ENCODE results near the gene BLM. TPM values are rescaled to one million over a fixed set of nuclear protein-coding genes. Genes with fewer than 3 reads are reported as not detected.

Gene BLM
- total RNA-seq, 1 donor from 2014 or later, result 21.5 TPM

- H3K27ac Mint-ChIP-seq, result no peak overlapping the region
- DNase-seq (ENCODE audit: extremely low spot score, unreplicated experiment), result no peak
- H3K9me3 Mint-ChIP-seq, result no peaks in the 10 kb centered on the region
- H3K4me1 Mint-ChIP-seq (ENCODE audit: unreplicated experiment), result peaks cover 4% of the 10 kb centered on the region
- TF ChIP-seq, protein P1, sequence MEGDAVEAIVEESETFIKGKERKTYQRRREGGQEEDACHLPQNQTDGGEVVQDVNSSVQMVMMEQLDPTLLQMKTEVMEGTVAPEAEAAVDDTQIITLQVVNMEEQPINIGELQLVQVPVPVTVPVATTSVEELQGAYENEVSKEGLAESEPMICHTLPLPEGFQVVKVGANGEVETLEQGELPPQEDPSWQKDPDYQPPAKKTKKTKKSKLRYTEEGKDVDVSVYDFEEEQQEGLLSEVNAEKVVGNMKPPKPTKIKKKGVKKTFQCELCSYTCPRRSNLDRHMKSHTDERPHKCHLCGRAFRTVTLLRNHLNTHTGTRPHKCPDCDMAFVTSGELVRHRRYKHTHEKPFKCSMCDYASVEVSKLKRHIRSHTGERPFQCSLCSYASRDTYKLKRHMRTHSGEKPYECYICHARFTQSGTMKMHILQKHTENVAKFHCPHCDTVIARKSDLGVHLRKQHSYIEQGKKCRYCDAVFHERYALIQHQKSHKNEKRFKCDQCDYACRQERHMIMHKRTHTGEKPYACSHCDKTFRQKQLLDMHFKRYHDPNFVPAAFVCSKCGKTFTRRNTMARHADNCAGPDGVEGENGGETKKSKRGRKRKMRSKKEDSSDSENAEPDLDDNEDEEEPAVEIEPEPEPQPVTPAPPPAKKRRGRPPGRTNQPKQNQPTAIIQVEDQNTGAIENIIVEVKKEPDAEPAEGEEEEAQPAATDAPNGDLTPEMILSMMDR (conservative IDR thresholded peaks at IDR 0.05), result no peak
- no peak overlapping the region for H3K4me3 Mint-ChIP-seq
- peaks cover 10% of the 10 kb centered on the region for H3K36me3 Mint-ChIP-seq
- H3K27me3 Mint-ChIP-seq, result no peaks in the 10 kb centered on the region
Measured at GRCh38 chr15:90763366-90764099, 46.4 kb downstream of the BLM start.

GRCh38 chr15:90765531-90765930 is 48.4 kb downstream of the BLM start:
- Mint-ChIP-seq H3K4me1 (ENCODE audit: unreplicated experiment) (peaks cover 3% of the 10 kb centered on the region), H3K27ac (no peak overlapping the region), H3K27me3 (no peaks in the 10 kb centered on the region), H3K36me3 (peaks cover 10% of the 10 kb centered on the region), H3K4me3 (no peak overlapping the region), H3K9me3 (no peaks in the 10 kb centered on the region)
- no peak for DNase-seq (ENCODE audit: extremely low spot score, unreplicated experiment)
- TF ChIP-seq, protein P1 (conservative IDR thresholded peaks at IDR 0.05), result no peak

- no peaks in the 10 kb centered on the region for H3K4me1 Mint-ChIP-seq (ENCODE audit: unreplicated experiment)
- H3K9me3 Mint-ChIP-seq, result no peaks in the 10 kb centered on the region
- no peak for DNase-seq (ENCODE audit: extremely low spot score, unreplicated experiment)
- no peak overlapping the region for H3K4me3 Mint-ChIP-seq
- TF ChIP-seq, protein P1 (conservative IDR thresholded peaks at IDR 0.05), result no peak
- H3K27ac Mint-ChIP-seq, result no peak overlapping the region
- peaks cover 6% of the 10 kb centered on the region for H3K36me3 Mint-ChIP-seq
- H3K27me3 Mint-ChIP-seq, result no peaks in the 10 kb centered on the region
Measured at GRCh38 chr15:90765966-90766365, 48.8 kb downstream of the BLM start.

- Mint-ChIP-seq H3K27me3 (no peaks in the 10 kb centered on the region), H3K27ac (no peak overlapping the region), H3K36me3 (peaks cover 13% of the 10 kb centered on the region), H3K4me1 (ENCODE audit: unreplicated experiment) (no peaks in the 10 kb centered on the region), H3K4me3 (no peak overlapping the region), H3K9me3 (no peaks in the 10 kb centered on the region)
- TF ChIP-seq, protein P1 (conservative IDR thresholded peaks at IDR 0.05), result no peak
- no peak for DNase-seq (ENCODE audit: extremely low spot score, unreplicated experiment)
Measured at GRCh38 chr15:90769375-90769774, 52.2 kb downstream of the BLM start.

- no peaks in the 10 kb centered on the region for H3K9me3 Mint-ChIP-seq
- peaks cover 18% of the 10 kb centered on the region for H3K36me3 Mint-ChIP-seq
- H3K4me1 Mint-ChIP-seq (ENCODE audit: unreplicated experiment), result no peaks in the 10 kb centered on the region
- no peak for DNase-seq (ENCODE audit: extremely low spot score, unreplicated experiment)
- TF ChIP-seq, protein P1 (conservative IDR thresholded peaks at IDR 0.05), result no peak
- H3K27ac Mint-ChIP-seq, result no peak overlapping the region
- no peaks in the 10 kb centered on the region for H3K27me3 Mint-ChIP-seq
- H3K4me3 Mint-ChIP-seq, result no peak overlapping the region
Measured at GRCh38 chr15:90773485-90773884, 56.3 kb downstream of the BLM start.
